Measurements from ENCODE around the gene NXPH4.

NXPH4 gene

DNA sequence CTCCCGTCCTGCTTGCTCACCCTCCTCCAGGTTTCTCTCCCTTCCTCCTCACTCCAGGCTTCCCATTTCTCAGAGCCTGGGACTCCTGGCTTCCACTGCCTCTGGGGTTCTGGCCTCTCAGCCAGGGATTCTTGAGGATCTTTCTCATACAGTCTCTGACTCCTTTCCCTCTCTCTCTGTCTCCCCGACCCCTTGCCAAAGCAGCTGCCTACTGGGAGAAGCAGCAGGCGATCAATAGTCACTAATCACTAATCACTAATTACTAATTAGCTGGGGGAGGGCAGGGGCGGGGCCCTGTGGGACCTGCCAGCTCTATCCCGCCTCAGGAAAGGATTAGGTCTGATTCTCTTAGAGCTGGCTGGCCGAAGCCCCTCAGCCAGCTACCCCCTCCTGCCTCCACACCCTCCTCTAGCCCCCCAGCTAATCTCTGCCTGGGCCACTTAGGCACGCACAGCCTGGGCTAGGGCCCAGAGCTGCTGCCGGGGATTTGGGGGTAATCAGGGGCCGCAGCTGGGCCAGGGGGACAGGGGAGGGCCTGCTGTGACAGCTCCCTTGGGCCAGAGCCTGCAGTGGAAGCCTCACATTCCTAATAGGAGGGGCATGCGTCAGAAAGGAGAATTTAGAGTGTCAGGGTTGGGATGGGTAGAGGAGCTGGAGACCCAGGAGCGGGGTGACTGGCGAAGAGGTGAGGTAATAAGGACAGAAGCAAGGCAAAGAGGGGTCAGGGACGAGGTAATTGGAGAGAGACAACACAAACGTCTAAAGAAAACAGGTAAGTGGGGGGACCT is 2.8 kb downstream of the NXPH4 start:
- no peak for DNase-seq (ENCODE audit: low read depth)

DNA sequence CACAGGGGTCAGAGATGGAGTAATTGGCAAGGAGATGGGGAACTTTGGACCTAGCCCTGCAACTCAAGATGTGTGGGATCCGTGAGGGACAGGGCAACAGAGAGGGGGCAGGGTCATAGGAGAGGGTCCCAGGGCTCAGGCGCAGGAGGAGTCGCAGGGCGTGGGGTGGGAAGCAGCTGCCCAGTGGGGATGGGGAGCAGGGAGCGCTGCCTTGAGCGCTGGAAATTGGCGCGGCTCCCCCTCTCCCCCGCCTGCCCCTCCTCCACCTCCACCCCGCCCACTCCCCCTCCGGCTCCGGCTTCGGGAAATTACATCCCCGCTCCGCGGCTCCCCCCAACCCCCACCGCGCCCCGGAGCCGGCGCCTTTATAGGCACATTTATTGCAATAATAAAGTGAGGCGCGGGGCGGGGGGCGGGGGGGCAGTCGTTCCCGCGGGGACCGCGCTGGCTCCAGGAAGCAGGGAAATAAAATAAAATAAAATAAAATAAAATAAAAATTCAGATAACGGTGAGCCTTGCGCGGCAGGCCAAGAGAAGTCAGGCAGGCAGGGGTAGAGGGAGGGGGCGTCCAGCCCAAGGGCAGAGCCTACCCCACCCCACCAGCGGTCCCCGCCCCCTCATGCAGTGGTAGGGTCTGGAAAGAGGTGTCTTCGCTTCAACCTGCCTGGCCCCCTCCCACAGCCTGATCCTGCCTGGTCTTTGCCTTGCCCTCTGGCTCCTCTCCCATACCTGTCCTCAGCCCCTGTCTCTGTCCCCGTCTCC is 3.6 kb downstream of the NXPH4 start:
- DNase-seq (ENCODE audit: low read depth), result no peak

DNA sequence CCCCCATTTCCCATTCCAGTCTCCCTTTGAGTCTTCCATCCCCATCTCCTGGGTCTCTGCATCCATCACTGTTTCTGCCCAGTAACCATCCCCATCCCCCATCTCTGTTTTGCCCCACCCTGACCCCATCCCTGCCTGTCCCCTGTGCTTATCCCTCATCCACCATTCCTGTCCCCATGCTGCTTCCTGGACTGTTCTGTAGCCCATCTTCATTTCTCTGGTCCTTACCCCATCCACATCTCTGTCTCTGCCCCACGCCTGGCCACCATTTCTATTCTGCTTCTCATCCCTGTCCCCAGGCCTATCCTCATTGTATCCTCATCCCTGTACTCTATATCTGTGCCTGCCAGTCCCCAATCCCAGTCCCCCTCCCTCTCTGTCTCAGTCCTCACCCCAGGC is 4.2 kb downstream of the NXPH4 start:
- DNase-seq (ENCODE audit: low read depth), result no peak

DNA sequence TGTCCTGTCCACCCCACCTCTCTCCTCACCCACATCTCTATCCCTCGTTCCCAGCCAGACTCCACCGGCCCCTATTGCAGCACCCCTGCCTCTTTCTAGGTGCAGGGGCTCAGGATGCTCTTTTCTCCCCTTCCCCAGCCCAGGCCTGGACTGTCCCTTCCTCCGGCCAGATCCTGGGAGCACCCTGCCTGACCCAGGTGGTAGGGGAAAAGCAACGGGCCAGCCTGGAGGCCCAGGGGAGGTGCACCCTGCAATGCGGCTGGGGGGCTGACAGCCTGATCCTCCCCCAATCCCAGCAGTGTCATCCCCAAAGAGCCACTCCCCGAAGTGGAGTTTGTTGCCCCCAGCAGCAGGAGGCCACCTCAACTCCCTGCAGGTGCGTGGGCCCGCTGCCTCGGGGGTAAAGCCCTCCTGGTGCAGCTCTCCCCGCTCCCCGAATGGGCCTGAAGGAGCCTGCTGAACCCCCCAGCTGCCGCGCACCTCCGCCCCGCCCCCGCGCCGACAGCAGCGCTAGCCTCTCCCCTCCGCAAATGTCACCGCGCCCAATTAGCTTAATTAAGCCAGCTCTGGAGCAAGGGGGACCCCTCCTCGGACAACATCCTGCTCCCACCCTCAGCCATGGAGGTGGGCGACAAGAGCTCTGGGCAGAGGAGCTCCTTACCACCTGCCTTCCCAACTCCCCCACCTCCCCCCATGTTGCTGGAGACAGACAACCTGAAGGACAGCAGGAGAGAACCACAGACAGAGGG is 4.7 kb downstream of the NXPH4 start:
- DNase-seq (ENCODE audit: low read depth), result no peak

DNA sequence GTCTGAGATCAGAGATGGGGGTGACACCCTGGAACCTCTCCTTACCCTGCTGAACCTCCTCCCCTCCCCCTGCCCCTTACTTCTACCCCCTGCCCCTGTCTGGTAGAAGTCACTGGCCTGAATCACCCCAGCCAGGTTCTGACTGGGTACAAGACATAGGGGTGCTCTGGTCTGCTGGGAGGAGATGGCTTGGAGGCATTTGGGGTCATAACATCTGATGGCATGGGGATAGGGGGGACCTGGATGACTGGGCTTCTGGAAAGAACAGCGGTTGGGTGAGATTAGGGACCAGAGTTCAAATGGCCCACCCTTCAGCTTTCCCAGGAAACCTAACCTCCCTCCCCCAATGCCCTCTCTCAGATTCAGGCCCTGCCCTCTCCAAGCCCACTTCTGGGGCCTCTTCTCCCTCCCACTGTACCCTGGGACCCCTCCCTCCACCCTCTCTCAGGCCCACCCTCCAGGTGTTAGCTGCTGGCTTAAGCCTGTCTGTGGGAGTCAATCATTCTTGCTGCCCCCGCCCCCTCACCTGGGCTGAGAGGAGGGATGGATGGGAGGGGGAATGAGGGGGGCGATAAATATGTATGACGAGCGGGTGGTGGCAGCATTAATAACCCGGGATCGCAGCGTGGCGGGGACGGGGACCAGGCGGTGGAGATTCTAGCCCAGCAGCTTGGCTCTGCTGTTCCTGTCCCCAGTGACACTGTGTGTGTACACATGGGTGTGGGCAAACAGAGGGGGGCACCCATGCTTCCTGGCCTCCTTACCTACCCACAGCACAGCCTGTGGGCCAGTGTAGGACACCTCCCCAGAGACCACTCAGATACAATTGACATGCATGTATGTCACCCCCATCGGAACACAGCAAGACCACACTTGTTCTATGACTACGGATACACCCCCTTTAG is 5.9 kb downstream of the NXPH4 start:
- DNase-seq (ENCODE audit: low read depth), result no peak

DNA sequence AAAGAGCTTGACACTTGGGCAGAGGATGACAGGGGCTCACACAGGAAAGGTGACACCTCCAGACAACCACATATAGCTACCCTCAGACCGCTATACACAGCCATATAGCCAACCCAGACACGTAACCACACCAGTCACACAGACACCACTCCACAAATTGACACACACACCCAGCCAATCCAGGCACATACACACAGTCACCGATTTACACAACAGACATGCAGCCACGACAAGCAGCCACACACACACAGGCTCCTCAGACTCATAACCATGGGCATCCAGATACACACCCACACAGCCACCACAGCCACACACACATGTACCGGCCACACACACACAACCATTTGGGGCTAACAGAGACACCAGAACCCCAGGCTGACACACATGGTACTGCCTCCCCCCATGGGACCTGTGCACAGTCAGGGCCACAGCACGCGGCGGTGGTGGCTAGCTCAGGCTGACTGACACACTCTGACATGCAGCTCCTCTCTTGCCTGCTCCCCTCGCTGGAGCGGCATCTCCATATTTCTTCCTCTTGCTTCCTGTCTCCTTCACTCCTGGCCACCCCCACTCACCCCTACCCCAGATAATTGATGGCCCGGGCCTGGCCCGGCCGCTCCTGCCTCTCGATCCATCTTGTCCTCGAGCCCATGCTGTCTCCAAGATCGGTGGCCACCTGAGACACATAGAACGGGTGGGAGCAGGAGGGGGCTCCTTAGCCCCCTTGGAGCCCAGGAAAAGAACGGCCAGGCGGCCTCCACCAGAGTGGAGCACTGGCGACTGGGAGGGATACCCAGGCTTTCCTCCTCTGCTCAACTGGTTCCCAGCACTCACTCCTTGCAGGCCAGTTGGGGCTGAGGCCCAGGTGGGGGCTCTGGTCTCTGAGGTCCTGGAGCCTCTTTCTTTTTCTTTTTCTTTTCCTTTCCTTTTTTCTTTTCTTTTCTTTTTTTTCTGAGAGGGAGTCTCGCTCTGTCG is 6.9 kb downstream of the NXPH4 start:
- DNase-seq (ENCODE audit: low read depth), result no peak

DNA sequence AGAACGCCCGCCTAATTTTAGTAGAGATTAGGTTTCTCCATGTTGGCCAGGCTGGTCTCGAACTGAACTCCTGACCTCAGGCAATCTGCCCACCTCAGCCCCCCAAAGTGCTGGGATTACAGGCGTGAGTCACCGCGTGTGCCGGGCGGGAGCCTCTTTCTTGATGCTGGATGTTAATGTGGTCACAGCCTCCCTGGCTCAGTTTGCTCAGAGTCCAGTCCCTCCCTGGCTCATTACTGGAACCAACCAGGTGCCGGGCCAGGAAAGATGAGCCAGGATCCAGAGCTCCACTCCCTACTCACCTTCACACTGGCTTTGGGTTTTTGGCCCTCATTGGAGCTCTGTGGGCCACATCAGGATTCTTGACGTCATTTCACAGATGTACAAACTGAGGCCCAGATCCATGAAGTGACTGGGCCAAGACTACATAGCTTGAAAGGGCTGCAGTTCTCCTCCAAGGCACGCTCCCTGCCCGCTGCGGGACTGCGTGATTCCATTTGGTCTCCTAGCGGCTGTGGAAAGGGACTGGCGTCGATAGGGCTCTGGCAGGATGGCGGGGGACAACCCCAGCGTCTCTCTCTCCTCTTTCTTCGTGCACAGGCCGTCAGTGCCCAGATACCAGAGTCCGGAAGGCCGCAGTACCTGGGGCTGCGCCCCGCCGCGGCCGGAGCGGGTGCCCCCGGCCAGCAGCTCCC is 7.8 kb downstream of the NXPH4 start:
- no peak for DNase-seq (ENCODE audit: low read depth)

DNA sequence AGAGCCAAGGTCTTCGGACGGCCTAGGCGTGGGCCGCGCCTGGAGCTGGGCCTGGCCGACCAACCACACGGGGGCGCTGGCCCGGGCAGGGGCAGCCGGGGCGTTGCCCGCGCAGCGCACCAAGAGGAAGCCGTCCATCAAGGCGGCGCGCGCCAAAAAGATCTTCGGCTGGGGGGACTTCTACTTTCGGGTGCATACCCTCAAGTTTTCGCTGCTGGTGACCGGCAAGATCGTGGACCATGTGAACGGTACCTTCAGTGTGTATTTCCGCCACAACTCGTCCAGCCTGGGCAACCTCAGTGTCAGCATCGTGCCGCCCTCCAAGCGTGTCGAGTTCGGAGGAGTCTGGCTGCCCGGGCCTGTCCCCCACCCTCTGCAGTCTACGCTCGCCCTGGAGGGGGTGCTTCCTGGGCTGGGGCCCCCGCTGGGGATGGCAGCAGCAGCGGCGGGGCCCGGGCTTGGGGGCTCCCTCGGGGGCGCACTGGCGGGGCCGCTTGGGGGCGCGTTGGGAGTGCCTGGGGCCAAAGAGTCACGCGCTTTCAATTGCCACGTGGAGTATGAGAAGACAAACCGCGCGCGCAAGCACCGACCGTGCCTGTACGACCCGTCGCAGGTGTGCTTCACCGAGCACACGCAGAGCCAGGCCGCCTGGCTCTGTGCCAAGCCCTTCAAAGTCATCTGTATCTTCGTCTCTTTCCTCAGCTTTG is 8.5 kb downstream of the NXPH4 start:
- no peak for DNase-seq (ENCODE audit: low read depth)

DNA sequence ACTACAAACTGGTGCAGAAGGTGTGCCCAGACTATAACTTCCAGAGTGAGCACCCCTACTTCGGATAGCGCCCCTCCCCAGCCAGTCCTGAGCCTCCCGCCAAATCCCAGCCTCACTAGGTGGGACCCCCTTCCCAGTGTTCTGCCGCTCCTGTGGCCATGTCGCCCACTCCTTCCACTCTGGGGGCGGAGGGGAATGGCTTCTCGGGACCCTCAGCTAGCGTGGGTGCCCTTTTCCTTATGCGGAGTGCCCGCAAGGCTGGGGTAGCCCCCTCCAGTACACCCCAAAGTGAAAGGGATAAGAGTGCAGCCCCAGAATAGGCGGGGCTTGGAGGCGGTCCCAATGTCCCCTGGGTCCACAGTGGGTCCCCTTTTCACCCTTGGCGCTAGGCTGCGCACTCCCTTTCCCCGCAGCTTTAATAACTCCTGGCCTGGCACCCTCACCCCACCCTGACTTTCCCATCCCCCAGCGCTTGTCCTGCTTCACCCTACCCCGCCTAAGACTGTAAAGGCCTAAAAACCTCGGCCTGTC is 9.2 kb downstream of the NXPH4 start:
- DNase-seq (ENCODE audit: low read depth), result no peak

DNA sequence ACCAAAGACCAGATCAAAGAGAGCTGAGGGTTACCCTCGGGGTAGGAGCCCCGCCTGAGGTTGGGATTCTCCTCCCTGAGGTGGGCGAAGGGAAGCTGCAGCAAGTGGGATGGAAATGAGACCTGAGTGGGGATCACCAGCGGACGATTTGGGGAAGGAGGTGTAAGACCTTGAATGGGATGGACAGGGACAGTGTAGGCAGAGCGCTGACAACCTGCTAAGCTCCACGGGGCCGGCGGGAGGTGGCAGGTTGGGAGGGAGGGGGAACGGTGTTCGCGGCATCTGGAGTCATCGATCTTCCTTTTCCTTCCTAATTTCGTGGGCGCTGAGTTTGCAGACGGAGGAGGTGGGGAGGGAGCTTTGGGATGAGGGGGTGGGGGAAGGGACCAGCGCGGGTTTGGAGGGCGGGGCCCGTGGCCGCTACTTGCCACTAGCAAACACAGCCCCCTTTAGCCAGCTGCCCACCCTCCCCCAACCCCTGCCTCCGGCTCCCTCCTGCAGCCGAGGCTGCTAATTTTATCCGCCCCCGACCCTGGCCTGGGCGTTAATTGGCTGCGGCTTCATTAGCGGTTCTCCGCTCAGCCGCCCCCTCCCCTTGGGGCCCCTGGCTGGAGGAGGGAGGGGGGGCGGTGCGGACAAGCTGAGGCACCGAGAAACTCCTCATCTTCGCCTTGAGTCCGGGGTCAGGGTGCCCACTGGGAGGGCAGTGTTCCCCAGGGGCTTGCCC is 10.2 kb downstream of the NXPH4 start:
- no peak for DNase-seq (ENCODE audit: low read depth)

DNA sequence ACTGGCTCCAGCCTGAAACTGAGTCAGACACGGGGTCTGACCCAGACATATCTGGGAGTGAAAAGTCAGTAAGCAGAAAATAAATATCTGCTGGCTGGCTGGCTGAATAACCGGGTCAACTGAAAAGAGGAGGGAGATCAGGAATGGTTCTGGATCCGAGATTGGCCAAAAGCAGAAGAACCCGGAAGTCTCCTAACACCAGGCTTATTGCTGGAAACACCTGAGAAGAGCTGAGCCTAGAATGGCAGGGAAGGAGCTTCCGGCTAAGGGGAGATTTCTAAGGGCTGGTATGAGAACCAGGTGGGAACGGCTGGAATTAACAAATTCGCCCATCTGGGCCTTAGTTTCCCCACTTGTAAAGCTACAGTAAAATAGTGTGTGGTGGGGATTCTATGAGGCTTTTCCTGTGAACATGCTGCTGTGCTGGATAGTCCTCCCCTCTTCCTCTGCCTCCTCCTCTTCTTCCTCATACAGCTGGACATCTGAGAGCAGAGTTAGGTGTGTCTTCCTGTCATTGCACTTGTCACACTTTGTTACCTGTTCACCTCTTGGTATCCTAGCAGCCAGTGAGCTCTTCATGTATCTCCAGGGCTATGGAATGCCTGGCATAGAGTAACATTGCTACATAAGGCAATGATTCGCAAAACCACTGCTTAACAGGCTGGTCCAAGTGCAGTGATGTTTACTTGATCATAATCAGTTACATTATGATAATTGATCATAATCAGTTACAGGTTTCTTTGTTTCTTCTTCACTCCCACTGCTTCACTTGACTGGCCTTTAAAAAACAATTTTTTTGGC is 10.9 kb downstream of the NXPH4 start:
- no peak for DNase-seq (ENCODE audit: low read depth)

DNA sequence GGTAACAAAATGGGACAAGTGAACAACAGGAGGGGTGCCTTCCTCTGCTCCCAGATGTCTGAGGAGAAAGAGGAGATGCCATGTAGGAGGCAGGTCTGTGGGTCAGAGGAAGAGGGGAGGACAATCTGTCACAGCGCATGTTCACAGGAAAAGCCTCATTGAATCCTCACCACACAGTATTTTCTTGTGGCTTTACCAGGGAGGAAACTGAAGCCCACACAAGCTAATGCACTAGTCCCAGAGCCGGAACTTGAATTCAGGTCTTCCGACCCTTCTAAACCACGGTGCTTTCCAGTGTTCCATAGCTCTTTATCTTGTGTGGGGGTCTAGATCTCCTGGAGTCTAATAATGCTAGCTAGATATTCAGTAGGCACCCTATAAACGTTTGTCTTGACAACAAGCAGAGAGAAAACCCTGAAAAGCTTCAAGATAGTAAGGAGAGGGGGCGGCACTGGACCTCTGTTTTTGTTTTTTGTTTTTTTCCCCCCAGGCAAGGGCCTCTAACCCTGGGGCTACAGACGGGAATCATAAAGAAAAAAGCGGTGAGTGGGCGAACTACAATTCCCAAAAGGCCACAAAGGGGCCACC is 12.5 kb downstream of the NXPH4 start:
- DNase-seq (ENCODE audit: low read depth), result no peak

DNA sequence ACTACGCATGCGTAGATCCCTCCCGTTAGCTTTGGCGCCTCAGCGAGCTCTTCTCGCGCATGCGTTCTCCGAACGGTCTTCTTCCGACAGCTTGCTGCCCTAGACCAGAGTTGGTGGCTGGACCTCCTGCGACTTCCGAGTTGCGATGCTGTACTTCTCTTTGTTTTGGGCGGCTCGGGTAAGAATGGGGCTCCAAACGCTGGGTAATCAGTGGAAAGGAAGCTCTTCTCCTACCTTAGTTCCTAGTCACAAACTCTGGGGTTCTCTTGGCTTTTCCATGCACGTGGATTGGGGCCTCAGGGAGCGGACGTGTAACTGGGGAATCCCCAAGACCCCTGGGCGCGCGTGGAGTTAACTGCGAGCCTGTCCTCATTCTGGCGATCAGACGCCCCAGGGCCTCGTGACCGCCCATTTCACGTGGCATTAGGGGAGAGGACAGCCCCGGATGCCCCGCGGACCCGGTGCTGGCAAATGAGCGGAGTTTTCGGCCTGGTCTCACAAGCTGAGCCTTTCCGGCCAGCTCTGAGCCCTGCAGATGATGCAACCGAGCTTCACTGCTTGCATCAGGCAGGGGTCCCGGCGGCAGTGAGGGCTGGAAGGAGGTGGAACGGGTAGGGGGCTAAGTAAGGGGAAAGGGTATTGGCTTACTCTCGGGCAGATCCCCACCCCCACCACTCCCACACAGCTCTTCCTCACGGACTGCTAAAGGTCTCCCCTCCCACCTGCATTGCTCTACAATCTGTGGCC is 13.2 kb downstream of the NXPH4 start, which contains the start of gene SHMT2:
SHMT2 (plus strand) TSS at position 78 of the 747 bp plus-strand sequence; CDS start at position 146, 68 bp downstream.
- DNase-seq (ENCODE audit: low read depth), result peak; percentile 82

DNA sequence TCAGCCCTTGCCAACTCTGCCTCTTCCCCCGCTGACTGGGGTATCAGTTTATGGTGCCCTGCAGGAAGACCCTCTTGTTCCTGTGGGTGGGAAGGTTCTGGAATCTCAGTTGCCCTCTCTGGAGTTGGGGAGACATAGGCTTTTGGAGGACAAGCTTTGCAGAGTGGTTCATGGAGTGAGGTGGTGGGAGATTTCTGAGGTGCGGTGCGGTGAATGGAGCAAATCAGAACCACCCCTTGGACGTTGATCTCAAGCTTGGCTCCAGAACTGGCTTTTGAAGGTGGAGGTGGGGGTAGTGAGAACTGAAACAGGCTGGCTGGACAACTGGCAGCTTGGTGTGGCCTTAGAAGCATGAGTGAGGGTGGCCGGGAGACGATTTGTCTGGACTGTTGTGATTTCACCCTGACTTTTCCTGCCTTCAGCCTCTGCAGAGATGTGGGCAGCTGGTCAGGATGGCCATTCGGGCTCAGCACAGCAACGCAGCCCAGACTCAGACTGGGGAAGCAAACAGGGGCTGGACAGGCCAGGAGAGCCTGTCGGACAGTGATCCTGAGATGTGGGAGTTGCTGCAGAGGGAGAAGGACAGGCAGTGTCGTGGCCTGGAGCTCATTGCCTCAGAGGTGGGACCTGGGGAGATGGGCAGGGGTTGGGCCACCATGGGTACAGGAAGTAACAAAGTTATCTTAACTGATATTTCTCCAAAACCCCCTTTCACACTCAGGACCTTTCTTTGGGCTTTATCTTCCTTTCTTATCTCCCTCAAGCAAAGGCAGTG is 14.0 kb downstream of the NXPH4 start:
- DNase-seq (ENCODE audit: low read depth), result no peak

DNA sequence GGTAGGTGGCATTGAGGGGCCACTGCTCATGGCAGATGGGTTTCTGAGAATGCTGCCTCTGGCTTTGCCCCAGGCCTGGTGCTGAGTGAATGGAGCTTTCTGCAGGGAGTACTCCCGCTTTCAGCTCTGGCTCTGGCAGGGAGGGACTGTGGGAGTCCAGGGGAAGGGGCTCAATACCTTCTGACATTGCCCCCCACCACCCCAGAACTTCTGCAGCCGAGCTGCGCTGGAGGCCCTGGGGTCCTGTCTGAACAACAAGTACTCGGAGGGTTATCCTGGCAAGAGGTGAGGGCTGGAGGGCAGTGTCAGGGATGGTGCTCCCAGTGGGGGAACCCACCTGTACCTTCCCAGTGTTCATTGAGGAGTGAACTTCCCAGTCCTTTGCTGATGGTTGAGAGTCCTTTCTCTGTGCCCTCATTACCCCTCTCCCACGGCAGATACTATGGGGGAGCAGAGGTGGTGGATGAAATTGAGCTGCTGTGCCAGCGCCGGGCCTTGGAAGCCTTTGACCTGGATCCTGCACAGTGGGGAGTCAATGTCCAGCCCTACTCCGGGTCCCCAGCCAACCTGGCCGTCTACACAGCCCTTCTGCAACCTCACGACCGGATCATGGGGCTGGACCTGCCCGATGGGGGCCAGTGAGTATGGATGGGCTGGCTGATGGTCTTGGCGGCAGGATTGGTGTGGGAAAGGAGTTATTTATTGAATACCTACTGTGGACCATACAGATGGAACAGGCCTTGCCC is 14.9 kb downstream of the NXPH4 start:
- DNase-seq (ENCODE audit: low read depth), result no peak
